Erythroblast (primary cell): ENCODE measurements around the gene MAGEL2.
"Not testable (repeated sequence)": the region's sequence is repeated elsewhere in the genome, so short reads cannot be mapped to it uniquely, and the experiment has no call there.

Source experiments
- GATA1 ChIP-seq: IDR thresholded peaks from 2 replicates; pipeline ENCODE4 v1.6.1; 2011; ENCODE audit warnings: low read depth, mild to moderate bottlenecking, control low read depth, low read length, moderate library complexity
- POLR2A ChIP-seq: IDR thresholded peaks from 2 replicates; pipeline ENCODE4 v1.6.1; 2011; ENCODE audit warnings: mild to moderate bottlenecking, low read length

DNA sequence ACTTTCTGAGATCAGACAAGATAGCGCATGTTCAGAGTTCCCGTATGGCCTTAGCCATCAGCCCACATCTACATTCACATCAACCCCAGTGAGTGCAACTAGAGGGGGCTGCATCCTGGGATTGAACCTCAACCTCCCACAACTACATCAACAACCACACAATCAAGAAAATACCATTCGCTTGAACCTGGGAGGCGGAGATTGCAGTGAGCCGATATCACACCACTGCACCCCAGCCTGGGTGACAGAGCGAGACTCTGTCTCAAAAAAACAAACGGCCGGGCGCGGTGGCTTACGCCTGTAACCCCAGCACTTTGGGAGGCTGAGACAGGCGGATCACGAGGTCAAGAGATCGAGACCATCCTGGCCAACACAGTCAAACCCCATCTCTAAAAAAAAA lies 50.4 kb downstream of the MAGEL2 start:
- TF ChIP-seq POLR2A, GATA1: not testable (repeated sequence)
